MG63 (cell line): ENCODE data around the gene MGLL. TPM values are rescaled to one million over a fixed set of nuclear protein-coding genes. Genes with fewer than 3 reads are reported as not detected.

Experiments
- DNase-seq: peaks from one replicate; pipeline ENCODE4 v3.0.0-alpha.2; 2020
- H3K27me3 ChIP-seq: fragments of 250-450 bp; sonication (Bioruptor Pico); 2 replicates; pipeline ENCODE4 v1.5.1; 2020; ENCODE audit warnings: mild to moderate bottlenecking, moderate library complexity
- H3K36me3 ChIP-seq: fragments of 250-450 bp; sonication (Bioruptor Pico); 2 replicates; pipeline ENCODE4 v1.5.1; 2020; ENCODE audit warnings: mild to moderate bottlenecking, moderate library complexity
- H3K4me3 ChIP-seq: fragments of 250-450 bp; sonication (Bioruptor Pico); 2 replicates; pipeline ENCODE4 v1.5.1; 2020; ENCODE audit warnings: mild to moderate bottlenecking, moderate library complexity
- H3K9me3 ChIP-seq: fragments of 250-450 bp; sonication (Bioruptor Pico); 2 replicates; pipeline ENCODE4 v1.5.1; 2020; ENCODE audit warnings: mild to moderate bottlenecking, moderate library complexity
- total RNA-seq: library from RNA; depleted of rRNA; stranded (reverse); fragments of >200 nt; shearing (Covaris generic); gene quantifications from 2 replicates; pipeline ENCODE4 v1.2.3, GENCODE V29; 2014; ENCODE audit warnings: low replicate concordance; rRNA removed

MGLL gene
- 28.8 and 29.0 TPM in 2 replicates for total RNA-seq

DNA sequence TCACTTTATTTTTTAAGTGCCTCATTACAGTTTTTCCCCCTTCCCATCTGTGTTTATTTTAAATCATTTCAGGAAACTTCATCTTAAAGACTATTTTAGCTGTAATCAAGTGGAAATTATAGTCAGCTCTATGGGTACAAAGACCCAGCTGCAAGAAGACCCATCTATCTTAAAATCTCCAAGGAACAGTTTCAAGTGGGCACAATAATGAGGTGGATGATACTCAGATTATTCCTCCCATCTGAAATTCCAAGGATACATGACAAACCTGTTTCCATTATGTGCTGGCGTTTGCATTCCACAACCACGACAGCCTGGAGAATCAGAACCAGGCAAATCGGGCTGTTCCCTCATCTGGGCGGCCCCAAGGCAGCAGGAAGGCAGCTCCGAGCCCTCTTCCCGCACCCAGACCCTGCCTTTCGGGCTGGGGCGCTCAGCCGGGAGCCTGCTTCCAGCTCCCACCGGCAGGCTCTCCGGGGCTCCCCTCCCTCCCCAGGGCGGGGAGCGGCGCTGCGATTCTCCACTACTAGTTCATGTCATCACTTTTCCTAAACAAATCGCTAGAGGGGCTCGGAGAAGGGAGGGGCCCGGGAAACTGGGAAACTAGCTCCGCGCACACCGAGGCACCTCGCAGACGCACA is at the start of gene MGLL:
Gene MGLL (minus strand): TSS at position 475 of the 641 bp plus-strand sequence. CDS start 197 bp downstream, at position 278.
- DNase-seq, result peak; percentile 73
- Histone ChIP-seq H3K36me3 (peaks cover 19% of the 10 kb centered on the region), H3K27me3 (no peaks in the 10 kb centered on the region), H3K9me3 (no peaks in the 10 kb centered on the region), H3K4me3 (peak within 1 kb of the TSS; percentile 63)

DNA sequence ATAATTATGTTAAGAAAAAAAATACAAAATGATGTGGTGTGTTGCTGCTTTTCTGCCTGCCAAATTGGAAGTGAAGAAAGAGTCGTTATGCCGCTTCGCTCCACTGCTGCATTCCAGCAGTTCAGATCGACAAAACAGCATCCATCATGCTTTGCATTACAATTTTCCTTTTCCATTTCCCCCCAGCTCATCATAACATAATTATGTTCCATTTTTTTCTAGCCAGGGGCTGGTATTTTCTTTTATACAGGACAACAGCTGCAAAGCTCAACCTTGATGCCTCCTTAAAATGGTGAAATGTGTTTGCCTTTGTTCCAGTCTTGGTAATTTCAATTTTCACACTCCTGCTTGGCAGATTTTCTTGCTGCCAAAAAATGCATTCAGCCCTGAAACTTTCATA is 47.8 kb upstream of the MGLL start:
- DNase-seq, result no peak
- Histone ChIP-seq H3K27me3 (no peaks in the 10 kb centered on the region), H3K9me3 (no peaks in the 10 kb centered on the region), H3K4me3 (no peak overlapping the region), H3K36me3 (no peaks in the 10 kb centered on the region)

- DNase-seq, result no peak
- no peaks in the 10 kb centered on the region for H3K36me3 ChIP-seq
- H3K27me3 ChIP-seq, result no peaks in the 10 kb centered on the region
- no peaks in the 10 kb centered on the region for H3K9me3 ChIP-seq
- no peak overlapping the region for H3K4me3 ChIP-seq
These were observed 45.7 kb upstream of the MGLL start for GRCh38 chr3:127867986-127868385.

- no peaks in the 10 kb centered on the region for H3K36me3 ChIP-seq
- H3K27me3 ChIP-seq, result no peaks in the 10 kb centered on the region
- H3K4me3 ChIP-seq, result no peak overlapping the region
- H3K9me3 ChIP-seq, result no peaks in the 10 kb centered on the region
- no peak for DNase-seq
These were observed 45.1 kb upstream of the MGLL start for GRCh38 chr3:127867412-127867811.

GRCh38 chr3:127865941-127866340 is 43.6 kb upstream of the MGLL start:
- no peaks in the 10 kb centered on the region for H3K36me3 ChIP-seq
- no peak overlapping the region for H3K4me3 ChIP-seq
- H3K27me3 ChIP-seq, result no peaks in the 10 kb centered on the region
- H3K9me3 ChIP-seq, result no peaks in the 10 kb centered on the region
- DNase-seq, result peak; percentile 36

DNA sequence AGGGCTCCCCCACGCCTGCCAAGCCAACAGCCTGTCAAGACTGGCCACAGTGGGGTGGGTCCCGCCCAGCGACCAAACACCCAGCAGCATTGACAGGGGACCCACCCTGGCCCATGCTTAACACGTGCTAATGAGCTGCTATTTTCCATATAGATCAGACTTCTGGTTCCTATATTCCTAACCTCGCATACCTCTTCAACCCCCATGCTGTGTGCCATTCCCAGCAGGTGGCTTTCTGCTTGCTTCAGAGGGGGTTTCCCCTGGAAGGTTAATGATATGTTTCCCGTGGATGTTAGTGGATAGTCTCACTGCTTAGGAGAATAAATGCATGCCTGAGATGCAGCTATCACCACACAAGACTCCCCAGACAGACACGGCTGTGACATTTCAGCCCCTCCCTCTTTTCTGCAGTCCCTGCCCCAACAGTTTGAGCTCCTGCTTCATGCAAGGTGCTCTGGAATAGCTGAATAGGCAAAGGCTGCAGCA is 37.9 kb upstream of the MGLL start:
- Histone ChIP-seq H3K9me3 (no peaks in the 10 kb centered on the region; the same call in 1 of the 2 replicates), H3K36me3 (no peaks in the 10 kb centered on the region), H3K27me3 (no peaks in the 10 kb centered on the region), H3K4me3 (no peak overlapping the region)
- DNase-seq, result no peak

- DNase-seq, result no peak
- H3K4me3 ChIP-seq, result no peak overlapping the region
- no peaks in the 10 kb centered on the region for H3K36me3 ChIP-seq
- no peaks in the 10 kb centered on the region; the same call in 1 of the 2 replicates for H3K9me3 ChIP-seq
- H3K27me3 ChIP-seq, result no peaks in the 10 kb centered on the region
These were observed 37.4 kb upstream of the MGLL start for GRCh38 chr3:127859730-127860129.

DNA sequence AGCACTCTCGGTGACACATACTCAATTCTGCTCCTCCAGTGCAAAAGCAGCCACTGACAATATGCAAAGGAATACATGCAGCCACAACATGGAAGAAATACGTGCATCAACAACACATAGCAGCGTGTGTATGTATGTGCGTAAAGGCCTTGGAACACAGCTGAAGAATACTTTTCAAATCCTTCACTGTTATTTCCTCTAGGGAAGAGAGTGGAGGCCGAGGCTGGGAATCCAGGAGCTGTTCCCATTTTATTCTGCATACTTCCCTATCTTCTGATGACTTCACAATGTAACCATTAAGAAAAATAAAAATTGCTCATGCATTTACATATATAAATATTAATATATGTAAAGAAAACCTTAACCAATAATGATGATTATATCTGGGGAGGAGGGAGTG is 36.6 kb upstream of the MGLL start:
- DNase-seq, result no peak
- H3K36me3 ChIP-seq, result no peaks in the 10 kb centered on the region
- no peaks in the 10 kb centered on the region; the same call in 1 of the 2 replicates for H3K9me3 ChIP-seq
- no peak overlapping the region for H3K4me3 ChIP-seq
- H3K27me3 ChIP-seq, result no peaks in the 10 kb centered on the region

- Histone ChIP-seq H3K36me3 (no peaks in the 10 kb centered on the region), H3K27me3 (no peaks in the 10 kb centered on the region), H3K9me3 (no peaks in the 10 kb centered on the region; the same call in 1 of the 2 replicates), H3K4me3 (no peak overlapping the region)
- DNase-seq, result no peak
These were observed 36.2 kb upstream of the MGLL start for GRCh38 chr3:127858521-127858920.

GRCh38 chr3:127857333-127857732 is 35.0 kb upstream of the MGLL start:
- H3K27me3 ChIP-seq, result no peaks in the 10 kb centered on the region
- peak; percentile 9 for DNase-seq
- no peak overlapping the region for H3K4me3 ChIP-seq
- no peaks in the 10 kb centered on the region for H3K36me3 ChIP-seq
- no peaks in the 10 kb centered on the region; the same call in 1 of the 2 replicates for H3K9me3 ChIP-seq

DNA sequence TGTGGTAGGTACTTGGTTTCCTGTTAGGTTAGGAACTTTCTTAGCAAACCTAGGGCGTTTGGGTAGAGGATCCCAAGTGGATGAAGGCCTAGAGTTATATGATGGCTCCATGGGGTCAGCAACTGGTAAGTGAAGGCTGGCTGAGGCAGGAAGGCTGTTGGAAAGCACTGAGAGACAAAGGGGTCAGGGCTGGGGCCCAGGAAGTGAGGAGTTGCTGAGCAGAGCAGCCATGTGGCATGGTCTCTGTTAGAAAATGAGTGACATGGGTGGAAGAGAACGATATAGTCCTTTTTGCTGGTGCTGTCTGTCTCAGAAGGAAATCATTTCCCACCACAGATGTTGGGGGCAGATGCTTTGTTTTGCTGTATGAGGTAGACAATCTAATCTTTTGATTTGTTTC is 34.5 kb upstream of the MGLL start:
- Histone ChIP-seq H3K36me3 (no peaks in the 10 kb centered on the region), H3K9me3 (no peaks in the 10 kb centered on the region; the same call in 1 of the 2 replicates), H3K4me3 (no peak overlapping the region), H3K27me3 (no peaks in the 10 kb centered on the region)
- no peak for DNase-seq

- H3K27me3 ChIP-seq, result no peaks in the 10 kb centered on the region
- no peak overlapping the region for H3K4me3 ChIP-seq
- no peaks in the 10 kb centered on the region; the same call in 1 of the 2 replicates for H3K9me3 ChIP-seq
- no peaks in the 10 kb centered on the region for H3K36me3 ChIP-seq
- no peak for DNase-seq
These were observed 32.9 kb upstream of the MGLL start for GRCh38 chr3:127855246-127855645.

DNA sequence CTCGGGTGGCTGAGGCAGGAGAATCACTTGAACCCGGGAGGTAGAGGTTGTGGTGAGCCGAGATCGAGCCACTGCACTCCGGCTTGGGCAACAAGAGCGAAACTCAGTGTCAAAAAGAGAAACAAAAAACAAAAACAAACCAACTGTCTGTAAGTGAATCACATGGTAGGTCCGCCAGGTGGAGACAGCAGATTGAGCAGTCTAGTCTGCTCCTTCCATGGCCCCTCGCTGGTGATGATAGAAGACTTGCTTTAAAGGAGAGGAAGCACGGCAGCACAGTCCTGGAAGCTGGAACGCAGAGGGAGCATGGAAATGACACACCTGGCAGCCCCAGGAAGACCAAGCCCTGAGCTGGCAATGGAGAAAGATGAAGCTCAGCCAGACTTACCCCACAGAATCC is 31.4 kb upstream of the MGLL start:
- no peaks in the 10 kb centered on the region; the same call in 1 of the 2 replicates for H3K9me3 ChIP-seq
- no peaks in the 10 kb centered on the region for H3K27me3 ChIP-seq
- no peak for DNase-seq
- no peaks in the 10 kb centered on the region for H3K36me3 ChIP-seq
- H3K4me3 ChIP-seq, result no peak overlapping the region

- no peaks in the 10 kb centered on the region for H3K27me3 ChIP-seq
- no peaks in the 10 kb centered on the region; the same call in 1 of the 2 replicates for H3K9me3 ChIP-seq
- no peaks in the 10 kb centered on the region for H3K36me3 ChIP-seq
- DNase-seq, result no peak
- no peak overlapping the region for H3K4me3 ChIP-seq
These were observed 29.6 kb upstream of the MGLL start for GRCh38 chr3:127851899-127852298.

- Histone ChIP-seq H3K36me3 (no peaks in the 10 kb centered on the region), H3K9me3 (no peaks in the 10 kb centered on the region), H3K4me3 (no peak overlapping the region), H3K27me3 (no peaks in the 10 kb centered on the region)
- no peak for DNase-seq
These were observed 27.1 kb upstream of the MGLL start for GRCh38 chr3:127849368-127849767.

DNA sequence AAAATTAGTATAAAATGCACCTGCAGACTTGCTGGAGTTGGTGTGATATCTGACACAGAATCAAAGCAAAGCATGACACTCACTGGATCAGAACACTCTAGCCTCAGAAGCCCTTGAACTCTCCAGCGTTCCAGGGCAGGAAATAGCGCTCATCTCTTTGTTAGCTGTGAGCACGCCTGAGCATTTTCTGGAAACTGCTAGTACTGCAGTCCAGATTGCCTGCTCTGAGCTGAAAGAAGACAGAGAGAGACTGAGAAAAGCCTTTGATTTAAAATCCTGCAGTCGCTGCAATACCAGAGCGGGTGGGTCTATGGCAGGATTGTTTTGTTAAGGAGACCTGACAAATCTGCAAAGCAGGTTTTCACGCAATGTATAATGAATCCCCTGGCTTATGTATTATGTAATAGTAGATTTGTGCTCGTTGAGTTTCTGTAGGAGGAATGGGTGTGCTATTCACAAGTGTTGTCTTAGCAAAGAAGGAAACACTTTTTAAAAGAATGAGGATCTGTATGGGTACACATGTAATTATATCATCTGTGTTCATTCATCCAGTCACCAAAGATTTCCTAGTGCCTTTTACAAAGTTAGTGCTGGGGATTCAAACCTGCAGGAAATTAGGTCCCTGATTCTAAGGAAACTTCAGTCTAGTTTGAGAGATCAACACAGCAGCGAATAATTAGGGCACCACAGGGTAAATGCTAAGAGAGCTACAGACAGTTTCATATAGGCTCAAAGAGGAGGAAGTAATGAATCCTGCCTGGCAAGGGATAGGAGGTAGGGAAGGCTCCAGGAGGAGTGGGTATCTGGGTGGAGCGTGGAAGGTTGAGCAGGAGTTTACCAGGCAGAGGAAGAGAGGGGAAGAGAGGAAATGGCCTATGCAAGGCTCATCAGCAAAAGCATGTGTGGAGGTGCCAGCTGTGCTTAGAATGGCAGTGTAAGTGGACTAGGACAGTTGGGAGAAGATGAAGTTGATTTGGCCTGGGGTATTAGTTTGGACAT is 26.1 kb upstream of the MGLL start:
- H3K27me3 ChIP-seq, result no peaks in the 10 kb centered on the region
- no peak for DNase-seq
- no peaks in the 10 kb centered on the region for H3K36me3 ChIP-seq
- H3K9me3 ChIP-seq, result no peaks in the 10 kb centered on the region
- no peak overlapping the region for H3K4me3 ChIP-seq

DNA sequence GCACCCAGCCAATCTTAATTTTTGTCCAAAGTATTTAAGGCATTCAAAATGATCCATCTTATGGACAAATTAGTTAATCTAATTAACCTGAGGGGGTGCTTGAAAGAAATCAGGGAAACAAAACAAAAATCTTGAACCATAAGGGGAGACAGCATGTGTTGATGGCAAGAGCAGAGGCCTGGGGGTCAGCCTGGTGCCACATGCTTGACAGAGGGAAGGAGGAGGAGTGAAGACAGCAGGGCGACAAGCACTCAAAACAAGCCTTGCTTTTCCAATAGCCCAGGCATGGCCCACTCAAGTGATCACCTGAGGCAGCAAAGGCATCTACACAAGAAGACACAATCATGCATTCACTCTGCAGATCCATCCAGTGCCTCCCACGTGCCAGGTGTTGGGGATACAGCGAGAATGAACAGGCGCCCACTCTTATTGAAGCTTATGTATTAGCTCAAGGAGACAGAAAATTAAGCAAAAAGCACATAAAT is 25.0 kb upstream of the MGLL start:
- H3K9me3 ChIP-seq, result no peaks in the 10 kb centered on the region
- DNase-seq, result no peak
- no peaks in the 10 kb centered on the region for H3K36me3 ChIP-seq
- no peak overlapping the region for H3K4me3 ChIP-seq
- no peaks in the 10 kb centered on the region for H3K27me3 ChIP-seq
